PC-3 (cell line): ENCODE measurements around the gene CFAP58. TPM values are rescaled to one million over a fixed set of nuclear protein-coding genes. Genes with fewer than 3 reads are reported as not detected.

Experiments used
- ATAC-seq: fragments of 200-7000 bp; cut with Tn5 transposase; 2 replicates; pipeline ENCODE4 v1.9.1; 2020; ENCODE audit warnings: mild to moderate bottlenecking, moderate library complexity
- BruUV-seq: library from RNA; stranded (reverse); fragments of 400-500 nt; replicated peaks from 2 replicates; lab custom pipeline; 2021; lab: Mats Ljungman, UMichigan
- CTCF ChIA-PET: fragments of 300-600 bp; sonication (Branson Sonifier 250); formaldehyde crosslinking; loops from one replicate; lab custom pipeline; 2022; ENCODE audit warnings: antibody characterized with exemption; lab: Charles Lee
- POLR2A ChIA-PET: fragments of 300-600 bp; sonication (Branson Sonifier 250); formaldehyde crosslinking; loops from one replicate; lab custom pipeline; 2022; ENCODE audit warnings: antibody characterized with exemption; ENCODE audit not compliant: unreplicated experiment; lab: Charles Lee
- DNase-seq: peaks from one replicate; pipeline ENCODE4 v3.0.0-alpha.2; 2015
- H2AFZ ChIP-seq: fragments of 300-600 bp; sonication (generic); 2 replicates; pipeline ENCODE4 v1.6.0; 2016; ENCODE audit warnings: antibody characterized with exemption, low read length
- H3F3A ChIP-seq: fragments of 300-600 bp; sonication (generic); one replicate; pipeline ENCODE4 v1.6.0; 2017; ENCODE audit warnings: antibody characterized with exemption, low read length, control low read depth, mild to moderate bottlenecking; ENCODE audit not compliant: unreplicated experiment
- H3K27ac ChIP-seq: fragments of 300-600 bp; sonication (generic); 2 replicates; pipeline ENCODE4 v1.5.1; 2016; ENCODE audit warnings: mild to moderate bottlenecking, low read length
- H3K27me3 ChIP-seq: fragments of 300-600 bp; sonication (generic); 2 replicates; pipeline ENCODE4 v1.6.1; 2016; ENCODE audit warnings: low read length, mixed read lengths
- H3K36me3 ChIP-seq: fragments of 300-600 bp; sonication (generic); 2 replicates; pipeline ENCODE4 v1.6.1; 2016; ENCODE audit warnings: low read depth, mixed run types, low read length, mixed read lengths
- H3K4me1 ChIP-seq: fragments of 300-600 bp; sonication (generic); 2 replicates; pipeline ENCODE4 v1.5.1; 2016; ENCODE audit warnings: low read length; ENCODE audit not compliant: insufficient read depth
- H3K4me2 ChIP-seq: fragments of 300-600 bp; sonication (generic); 2 replicates; pipeline ENCODE4 v1.6.0; 2016; ENCODE audit warnings: low read length
- H3K4me3 ChIP-seq: fragments of 300-600 bp; sonication (generic); 2 replicates; pipeline ENCODE4 v1.5.1; 2016; ENCODE audit warnings: mild to moderate bottlenecking, low read length, mixed read lengths
- H3K79me2 ChIP-seq: fragments of 300-600 bp; sonication (generic); 2 replicates; pipeline ENCODE4 v1.6.1; 2017; ENCODE audit warnings: low read length, mixed read lengths
- H3K9ac ChIP-seq: fragments of 300-600 bp; sonication (generic); 2 replicates; pipeline ENCODE4 v1.6.0; 2016; ENCODE audit warnings: mild to moderate bottlenecking, low read length
- H3K9me2 ChIP-seq: fragments of 300-600 bp; sonication (generic); replicated peaks from 2 replicates; pipeline ENCODE4 v1.6.1; 2016; ENCODE audit warnings: mixed run types, low read length, mixed read lengths
- H3K9me3 ChIP-seq: fragments of 300-600 bp; sonication (generic); 2 replicates; pipeline ENCODE4 v1.6.1; 2016; ENCODE audit warnings: low read length, mixed read lengths
- H4K20me1 ChIP-seq: fragments of 300-600 bp; sonication (generic); 2 replicates; pipeline ENCODE4 v1.6.1; 2016; ENCODE audit warnings: low read length, mixed read lengths
- EZH2 ChIP-seq: fragments of 300-600 bp; sonication (generic); IDR thresholded peaks from one replicate; pipeline ENCODE4 v1.6.1; 2017; ENCODE audit warnings: antibody characterized with exemption, mild to moderate bottlenecking, low read length; ENCODE audit not compliant: unreplicated experiment
- EZH2phosphoT487 ChIP-seq: fragments of 300-600 bp; sonication (generic); IDR thresholded peaks from 2 replicates; pipeline ENCODE4 v1.6.1; 2018; ENCODE audit warnings: mild to moderate bottlenecking, antibody characterized with exemption, low read length, borderline replicate concordance
- intact Hi-C: fragments of 100-400 bp; cut with micrococcal nuclease; formaldehyde crosslinking; loops from 2 replicates; pipeline ENCODE4 v1.9.0; 2023
- total RNA-seq: library from RNA; depleted of rRNA; stranded (reverse); fragments of >200 nt; gene quantifications from 2 replicates; pipeline ENCODE4 v1.2.3, GENCODE V29; 2014
- TF ChIP-seq, protein P1 (sequence below): fragments of 300-600 bp; sonication (generic); conservative IDR thresholded peaks from 2 replicates; pipeline ENCODE4 v1.5.1; 2017; ENCODE audit warnings: antibody characterized with exemption, low read depth, mild to moderate bottlenecking, low read length

The CFAP58 gene
- total RNA-seq, 1 experiment from 2014 or later = 0.26 TPM

GRCh38 chr10:104336821-104337467 is 16.7 kb upstream of the CFAP58 start:
- Histone ChIP-seq H3K27me3 (no peaks in the 10 kb centered on the region), H3K9ac (peak overlapping the region; percentile 84), H3K36me3 (no peaks in the 10 kb centered on the region), H4K20me1 (peaks cover 22% of the 10 kb centered on the region), H2AFZ (no peak overlapping the region), H3K9me3 (no peaks in the 10 kb centered on the region), H3K9me2 (no peaks in the 10 kb centered on the region), H3K79me2 (peaks cover 66% of the 10 kb centered on the region), H3K4me1 (peaks cover 58% of the 10 kb centered on the region), H3F3A (no peaks in the 10 kb centered on the region), H3K4me3 (peak overlapping the region; percentile 93), H3K4me2 (peak overlapping the region; percentile 99), H3K27ac (peak overlapping the region; percentile 82)
- CTCF ChIA-PET = no interaction called here
- TF ChIP-seq EZH2phosphoT487 (no peak), EZH2 (no peak)
- TF ChIP-seq, protein P1, sequence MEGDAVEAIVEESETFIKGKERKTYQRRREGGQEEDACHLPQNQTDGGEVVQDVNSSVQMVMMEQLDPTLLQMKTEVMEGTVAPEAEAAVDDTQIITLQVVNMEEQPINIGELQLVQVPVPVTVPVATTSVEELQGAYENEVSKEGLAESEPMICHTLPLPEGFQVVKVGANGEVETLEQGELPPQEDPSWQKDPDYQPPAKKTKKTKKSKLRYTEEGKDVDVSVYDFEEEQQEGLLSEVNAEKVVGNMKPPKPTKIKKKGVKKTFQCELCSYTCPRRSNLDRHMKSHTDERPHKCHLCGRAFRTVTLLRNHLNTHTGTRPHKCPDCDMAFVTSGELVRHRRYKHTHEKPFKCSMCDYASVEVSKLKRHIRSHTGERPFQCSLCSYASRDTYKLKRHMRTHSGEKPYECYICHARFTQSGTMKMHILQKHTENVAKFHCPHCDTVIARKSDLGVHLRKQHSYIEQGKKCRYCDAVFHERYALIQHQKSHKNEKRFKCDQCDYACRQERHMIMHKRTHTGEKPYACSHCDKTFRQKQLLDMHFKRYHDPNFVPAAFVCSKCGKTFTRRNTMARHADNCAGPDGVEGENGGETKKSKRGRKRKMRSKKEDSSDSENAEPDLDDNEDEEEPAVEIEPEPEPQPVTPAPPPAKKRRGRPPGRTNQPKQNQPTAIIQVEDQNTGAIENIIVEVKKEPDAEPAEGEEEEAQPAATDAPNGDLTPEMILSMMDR = no peak
- BruUV-seq = TSS peak; percentile 32
- ATAC-seq = no peak
- DNase-seq = no peak
- POLR2A ChIA-PET = interaction anchor here (0.6 kb wide), 1 partner anchor 70 kb away, joined by 4 read pairs; no protein-coding TSS in a partner anchor
- intact Hi-C loops = no loop called here

DNA sequence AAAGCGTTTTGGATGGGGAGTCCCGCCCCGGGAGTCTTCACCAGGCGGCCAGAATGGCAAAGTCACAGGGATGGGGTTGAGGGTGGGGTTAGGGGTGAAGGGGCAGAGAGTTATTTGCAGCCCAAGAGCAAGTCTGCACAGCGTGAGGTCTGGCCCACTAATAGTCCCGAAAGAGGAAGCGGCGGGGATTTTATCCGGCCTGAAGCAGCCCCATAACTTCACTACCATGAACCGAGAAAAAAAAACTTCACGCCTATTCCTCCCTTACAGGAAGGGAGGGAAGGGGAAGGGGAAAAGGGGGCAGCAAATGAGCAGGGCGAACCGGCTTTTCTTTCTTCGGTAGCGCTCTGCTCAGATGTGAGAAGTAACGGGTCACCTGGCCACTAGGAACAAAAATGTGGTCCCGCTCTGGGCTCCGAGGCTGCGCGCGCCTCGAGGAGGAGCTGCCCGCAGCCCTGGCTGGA is 16.1 kb upstream of the CFAP58 start:
- no peaks in the 10 kb centered on the region for H3K9me2 ChIP-seq
- peak overlapping the region; percentile 82 for H3K27ac ChIP-seq
- peak overlapping the region; percentile 93 for H3K4me3 ChIP-seq
- no TSS peak for BruUV-seq
- ChIA-PET CTCF (no interaction called here), POLR2A (interaction anchor here (0.6 kb wide), 1 partner anchor 12 kb away, joined by 3 read pairs; no protein-coding TSS in a partner anchor)
- TF ChIP-seq EZH2 (no peak), EZH2phosphoT487 (no peak)
- TF ChIP-seq, protein P1 = no peak
- H2AFZ ChIP-seq = peak overlapping the region; percentile 53
- H3K9me3 ChIP-seq = no peaks in the 10 kb centered on the region
- intact Hi-C loops = no loop called here
- no peaks in the 10 kb centered on the region for H3K36me3 ChIP-seq
- peak; percentile 22 for DNase-seq
- peak; percentile 42 for ATAC-seq
- peaks cover 22% of the 10 kb centered on the region for H4K20me1 ChIP-seq
- H3K4me1 ChIP-seq = peaks cover 52% of the 10 kb centered on the region
- peaks cover 59% of the 10 kb centered on the region for H3K79me2 ChIP-seq
- H3K27me3 ChIP-seq = no peaks in the 10 kb centered on the region
- peak overlapping the region; percentile 84 for H3K9ac ChIP-seq
- peak overlapping the region; percentile 99 for H3K4me2 ChIP-seq
- no peaks in the 10 kb centered on the region for H3F3A ChIP-seq
